CD4-positive, alpha-beta T cell treated with Interferon gamma for 1 hour (primary cell): ENCODE measurements around the gene UPF1.
A peak's percentile ranks its signal among the peaks of the same experiment; 100 is the strongest.

Source experiments
- DNase-seq: peaks from one replicate; pipeline ENCODE4 v3.0.0-alpha.2; 2020

The UPF1 gene

GRCh38 chr19:18878058-18878797, 46.5 kb downstream of the UPF1 start:
- DNase-seq = no peak

- DNase-seq = no peak
Measured at GRCh38 chr19:18878858-18879578, 47.3 kb downstream of the UPF1 start.

GRCh38 chr19:18879579-18880373, 48.0 kb downstream of the UPF1 start:
- DNase-seq = peak; percentile 28

DNA sequence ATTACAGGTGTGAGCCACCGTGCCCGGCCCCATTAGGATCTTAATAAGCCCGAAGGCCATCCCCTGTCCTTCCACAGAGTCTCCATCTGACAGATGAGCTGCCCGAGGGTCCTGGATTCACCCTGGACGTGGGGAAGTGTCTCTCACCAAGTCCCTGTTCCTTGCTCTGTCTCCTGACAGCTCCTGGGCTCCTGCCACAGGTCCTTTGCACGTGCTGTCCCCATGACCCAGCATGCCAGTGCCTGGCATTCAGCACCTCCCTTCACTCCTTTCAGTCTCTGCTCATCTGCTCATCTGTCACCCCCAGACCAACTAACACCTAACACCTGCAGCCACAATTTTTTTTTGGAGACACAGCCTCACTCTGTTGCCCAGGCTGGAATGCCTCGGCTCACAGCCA, 49.7 kb downstream of the UPF1 start:
- DNase-seq = no peak

GRCh38 chr19:18883526-18884304, 52.0 kb downstream of the UPF1 start:
- DNase-seq = no peak

DNA sequence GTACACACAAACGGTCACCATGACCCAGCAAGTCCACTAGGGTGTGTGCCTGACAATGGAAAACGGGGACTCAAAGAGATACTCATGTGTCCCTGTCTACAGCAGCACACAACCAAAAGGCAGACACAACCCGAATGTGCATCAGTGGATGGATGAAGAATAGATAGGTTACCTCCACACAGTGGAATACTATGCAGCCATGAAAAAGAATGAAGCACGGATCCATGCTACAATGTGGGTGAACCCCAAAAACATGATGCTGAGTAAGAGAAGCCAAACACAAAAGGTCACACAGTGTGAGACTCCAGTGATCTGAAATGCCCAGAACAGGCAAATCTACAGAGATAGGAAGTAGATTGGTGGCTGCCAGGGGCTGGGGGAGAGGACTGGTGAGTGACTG, 55.2 kb downstream of the UPF1 start:
- no peak for DNase-seq

DNA sequence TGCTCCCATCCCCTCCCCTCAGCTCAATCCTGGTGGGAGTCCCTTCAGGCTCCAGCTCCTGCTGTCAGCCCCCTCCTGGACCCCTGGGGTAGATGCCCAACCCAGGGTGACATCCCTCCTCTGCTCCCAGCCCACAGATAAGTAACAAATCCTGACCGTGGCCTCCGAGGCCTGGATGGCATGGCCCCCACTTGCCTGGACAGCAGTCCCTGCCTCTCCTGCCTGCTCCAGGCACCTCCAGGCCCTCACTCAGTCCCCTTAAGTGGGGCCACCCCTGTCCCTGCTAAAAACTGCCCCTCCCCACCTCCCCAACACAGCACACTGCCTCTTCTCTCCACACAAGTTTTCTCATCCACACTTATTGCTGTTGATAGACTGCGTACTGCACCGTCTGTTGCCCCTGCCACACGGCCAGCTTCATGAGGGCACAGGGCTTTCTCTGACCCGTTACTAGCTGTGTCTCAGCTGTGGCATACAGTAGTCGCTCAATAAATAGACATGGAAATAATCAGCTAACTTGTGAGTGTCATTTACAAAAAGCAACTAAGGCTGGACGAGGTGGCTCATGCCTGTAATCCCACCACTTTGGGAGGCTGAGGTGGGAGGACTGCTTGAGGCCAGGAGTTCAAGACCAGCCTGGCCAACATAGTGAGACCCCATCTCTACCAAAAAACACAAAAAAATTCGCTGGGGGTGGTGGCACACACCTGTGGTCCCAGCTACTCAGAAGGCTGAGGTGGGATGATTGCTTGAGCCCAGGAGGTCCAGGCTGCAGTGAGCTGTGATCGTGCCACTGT, 58.4 kb downstream of the UPF1 start:
- DNase-seq = no peak

DNA sequence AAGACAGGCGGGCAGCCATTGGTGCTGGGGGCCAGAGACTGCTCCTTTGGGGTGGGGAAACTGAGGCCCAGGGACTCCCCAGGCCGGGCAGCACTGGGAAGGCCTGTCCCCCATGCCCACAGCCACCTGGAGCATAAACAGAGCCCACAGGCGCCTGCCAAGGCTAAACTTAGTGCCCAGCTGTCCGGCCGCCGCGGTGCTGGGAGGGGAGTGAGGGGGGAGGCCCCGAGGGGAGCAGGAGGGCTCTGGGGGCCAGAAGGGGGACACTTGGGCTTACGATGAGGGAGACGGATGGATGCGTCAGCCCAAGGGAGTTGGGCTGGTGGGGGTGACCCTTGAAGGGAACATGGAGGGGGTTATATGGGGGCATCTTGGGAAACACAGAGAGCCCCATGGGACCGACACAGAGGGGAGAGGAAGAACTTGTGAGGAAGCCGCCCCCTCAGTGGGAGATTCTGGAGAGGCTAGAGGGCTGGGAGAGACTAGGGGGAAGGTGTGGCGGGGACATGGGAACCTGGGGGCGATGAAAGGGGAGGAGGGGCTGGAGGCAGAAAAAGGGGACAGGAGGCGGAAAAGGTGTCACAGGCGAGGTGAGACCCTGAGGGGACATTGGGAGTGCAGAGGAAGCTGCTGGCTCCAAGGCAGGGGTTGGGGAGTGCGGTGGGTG, 62.0 kb downstream of the UPF1 start:
- DNase-seq = no peak

DNA sequence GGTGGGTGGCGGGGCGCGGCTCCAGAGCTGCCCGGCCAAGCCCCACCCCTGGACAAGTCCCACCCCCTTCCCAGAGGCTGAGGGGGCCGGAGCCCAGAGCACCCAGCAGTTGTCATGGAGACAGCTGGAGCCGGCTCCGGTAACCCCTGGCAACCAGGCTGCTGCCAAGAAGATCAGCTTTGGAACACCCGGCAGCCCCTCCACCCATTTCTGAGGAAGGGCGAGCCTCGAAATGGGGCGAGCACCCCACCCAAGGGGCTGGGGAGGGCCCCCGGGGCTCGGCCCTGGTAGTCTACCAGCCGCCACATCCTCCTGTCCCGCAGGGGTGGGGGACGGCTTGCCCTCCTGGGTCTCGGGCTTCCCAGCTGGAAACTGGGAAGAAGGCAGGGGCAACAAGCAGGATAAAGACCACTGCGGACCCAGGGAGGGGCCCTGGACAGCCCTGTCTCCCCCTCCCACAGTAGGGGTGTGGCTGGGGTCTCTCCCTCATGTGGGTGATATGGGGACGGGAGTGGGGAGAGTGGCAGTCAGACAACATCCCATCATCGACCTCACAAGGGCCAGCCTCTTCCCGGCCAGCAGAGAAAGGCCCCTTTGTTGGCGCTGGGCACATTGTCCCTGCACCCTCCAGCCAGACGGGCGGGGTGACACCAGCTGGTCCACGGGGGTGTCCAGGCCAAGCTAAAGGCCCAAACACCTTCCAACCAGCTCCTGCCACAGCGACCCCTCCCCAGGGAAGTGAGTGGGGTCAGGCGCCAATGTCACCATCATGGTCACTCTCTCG, 62.7 kb downstream of the UPF1 start:
- no peak for DNase-seq

GRCh38 chr19:18895038-18895823, 63.5 kb downstream of the UPF1 start:
- DNase-seq = no peak

DNA sequence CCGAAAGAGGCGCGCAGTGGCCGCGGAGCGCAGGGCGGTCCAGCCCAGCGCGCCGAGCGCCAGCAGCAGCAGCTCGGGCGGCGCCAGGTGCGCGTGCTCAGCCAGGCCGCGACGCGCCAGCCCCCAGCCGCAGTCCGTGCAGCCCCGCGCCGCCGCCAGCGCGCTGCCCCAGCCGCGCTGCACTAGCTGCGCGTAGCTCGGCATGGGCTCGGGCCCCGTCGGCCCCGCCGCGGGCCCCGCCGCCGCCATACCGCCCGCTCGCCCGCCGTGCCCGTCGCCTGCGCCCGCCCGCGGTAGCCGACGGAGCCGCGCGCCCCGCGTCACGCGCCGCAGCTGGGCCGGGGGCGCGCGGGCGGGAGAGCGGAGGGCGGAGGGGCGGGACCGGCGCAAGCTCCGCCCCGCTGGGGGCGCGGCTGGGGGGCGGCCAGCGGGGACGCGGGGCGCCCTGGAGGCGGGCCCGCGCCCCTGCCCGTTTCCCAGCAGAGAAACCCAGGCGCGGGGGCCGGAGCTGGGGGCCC, 64.1 kb downstream of the UPF1 start, which contains the start of gene CERS1:
TSS of gene CERS1 (minus strand) at position 335 of the 518 bp plus-strand sequence. CDS start at position 249, 86 bp downstream.
- DNase-seq = no peak

- DNase-seq = no peak
Measured at GRCh38 chr19:18896421-18896841, 64.7 kb downstream of the UPF1 start.

GRCh38 chr19:18897094-18898029, 65.6 kb downstream of the UPF1 start:
- no peak for DNase-seq

DNA sequence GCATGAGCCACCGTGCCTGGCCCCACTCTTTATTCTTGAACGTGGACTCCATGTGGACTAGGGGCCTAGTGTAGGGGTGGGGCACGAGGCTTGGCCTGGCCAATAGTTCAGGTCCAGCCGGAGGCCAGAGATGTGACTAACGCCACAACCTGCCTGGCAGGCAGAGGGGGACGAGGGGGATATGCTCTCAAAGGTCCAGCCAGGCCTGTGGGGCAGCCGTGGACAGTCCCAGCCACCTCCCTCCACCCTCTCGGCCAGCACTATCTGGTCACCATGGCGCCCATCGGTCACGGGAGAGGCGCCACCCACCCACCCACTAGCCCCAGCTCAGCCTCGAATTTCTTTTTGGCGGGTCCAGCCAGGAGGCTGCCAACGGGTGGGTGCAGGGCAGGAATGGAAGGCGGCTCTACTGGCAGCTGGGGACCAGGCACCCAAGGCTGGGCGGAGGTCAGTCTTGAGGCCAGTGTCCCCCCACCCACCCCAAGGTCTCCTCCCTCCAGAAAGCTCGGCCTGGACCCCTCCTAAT, 66.4 kb downstream of the UPF1 start:
- no peak for DNase-seq

DNA sequence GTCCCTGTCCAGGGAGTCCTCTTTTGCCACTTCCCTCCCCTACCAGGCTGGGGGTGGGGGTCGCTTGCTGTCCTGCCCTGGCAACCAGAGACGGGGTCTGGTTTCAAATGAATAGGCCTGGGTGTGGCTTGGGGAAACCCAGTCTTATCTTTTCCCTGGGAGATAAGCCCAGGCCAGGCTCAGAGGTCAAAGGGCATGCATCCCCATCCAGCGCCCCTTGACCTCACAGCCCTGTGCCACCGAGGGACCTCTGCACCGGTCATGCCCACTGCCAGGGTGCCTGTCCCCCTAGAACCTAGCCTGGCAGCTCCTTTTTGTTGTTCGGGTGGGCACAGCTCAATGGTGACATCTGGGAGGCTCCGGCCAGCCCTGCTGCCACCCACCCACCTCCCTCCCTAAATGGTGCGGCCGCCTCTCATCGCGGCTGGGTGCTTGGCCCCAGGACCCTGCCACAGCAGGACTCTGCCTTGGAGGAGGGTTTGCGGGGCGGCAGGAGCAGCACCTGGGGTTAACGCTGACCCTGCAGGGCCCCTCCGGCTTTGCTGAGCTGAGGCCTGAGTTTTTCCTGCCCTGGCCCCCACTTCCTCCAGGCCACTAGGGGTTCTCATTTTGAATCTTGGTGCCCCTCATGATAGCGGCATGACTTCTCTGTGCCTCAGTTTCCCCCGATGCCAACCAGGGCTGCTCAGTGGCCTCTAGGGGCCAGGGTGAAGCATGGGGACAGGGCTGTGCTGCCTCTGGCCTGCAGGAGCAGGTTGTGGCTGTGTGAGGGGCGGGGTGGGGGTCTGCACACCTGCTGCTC, 67.0 kb downstream of the UPF1 start:
- DNase-seq = no peak

DNA sequence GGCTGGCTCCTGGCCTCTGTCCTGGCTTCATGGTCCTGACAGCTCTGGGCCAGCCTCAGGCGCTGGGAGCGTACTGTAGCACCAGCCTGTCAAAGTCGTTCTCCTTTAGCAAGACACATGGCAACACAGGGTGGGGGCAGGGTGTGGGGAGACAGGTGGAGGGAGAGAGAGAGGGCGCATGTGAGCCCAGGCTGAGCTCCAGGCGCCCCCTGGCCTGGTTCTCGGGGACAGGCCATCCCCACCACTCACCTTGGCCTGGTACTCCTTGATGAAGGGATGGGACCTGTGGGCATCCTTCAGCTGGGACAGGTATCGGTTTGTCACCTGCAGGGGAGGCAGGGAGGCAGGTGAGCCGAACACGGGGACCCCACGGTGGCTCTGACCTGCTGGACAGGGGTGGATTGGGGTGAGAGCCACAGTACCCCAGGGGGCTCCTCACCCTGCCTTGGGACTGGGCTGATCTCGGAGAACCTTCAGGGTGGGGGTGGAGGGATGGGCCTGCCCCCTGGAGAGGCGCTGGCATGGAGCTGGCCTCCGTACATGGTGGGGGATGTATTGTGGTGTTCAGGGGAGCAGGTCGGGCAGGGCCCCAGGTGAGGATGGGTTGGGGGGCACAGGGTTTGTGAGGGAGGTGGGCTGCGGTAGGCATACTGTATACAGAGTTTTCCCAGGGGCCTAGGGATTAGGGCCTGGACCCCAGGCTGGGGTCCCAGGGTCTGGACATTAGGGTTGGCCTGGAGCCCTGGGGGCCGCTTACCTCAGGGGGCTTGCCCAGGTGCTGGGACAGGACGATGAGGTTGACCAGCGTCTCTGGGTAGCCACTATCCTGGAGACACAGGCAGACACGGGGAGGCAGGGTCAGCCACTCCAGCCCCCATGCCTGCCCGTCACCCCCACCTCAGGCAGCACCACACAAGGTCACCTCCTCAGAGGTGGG, 68.1 kb downstream of the UPF1 start:
- no peak for DNase-seq
